ENCODE measurements around the gene TYW5.

The TYW5 gene

DNA sequence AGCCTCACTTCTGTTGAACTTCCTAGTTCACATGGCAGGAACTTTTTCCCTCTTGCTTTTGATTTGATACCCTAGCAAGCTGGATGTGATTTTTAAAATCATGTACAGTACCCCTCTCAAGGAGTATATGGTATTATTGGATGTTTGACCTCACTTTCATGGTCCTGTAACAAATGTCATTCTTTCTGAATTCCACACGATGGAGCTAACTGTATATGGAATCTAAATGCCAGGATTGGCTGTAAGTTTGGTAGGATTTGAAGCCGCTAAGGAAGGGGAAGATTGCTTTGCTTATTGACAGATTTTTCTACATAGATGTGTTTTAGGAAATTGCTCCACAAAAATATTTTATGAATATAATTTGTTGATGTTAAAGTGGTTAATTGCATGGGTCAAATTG, 18.4 kb upstream of the TYW5 start:
- DNase-seq (ENCODE audit: low spot score) = peak; percentile 59

DNA sequence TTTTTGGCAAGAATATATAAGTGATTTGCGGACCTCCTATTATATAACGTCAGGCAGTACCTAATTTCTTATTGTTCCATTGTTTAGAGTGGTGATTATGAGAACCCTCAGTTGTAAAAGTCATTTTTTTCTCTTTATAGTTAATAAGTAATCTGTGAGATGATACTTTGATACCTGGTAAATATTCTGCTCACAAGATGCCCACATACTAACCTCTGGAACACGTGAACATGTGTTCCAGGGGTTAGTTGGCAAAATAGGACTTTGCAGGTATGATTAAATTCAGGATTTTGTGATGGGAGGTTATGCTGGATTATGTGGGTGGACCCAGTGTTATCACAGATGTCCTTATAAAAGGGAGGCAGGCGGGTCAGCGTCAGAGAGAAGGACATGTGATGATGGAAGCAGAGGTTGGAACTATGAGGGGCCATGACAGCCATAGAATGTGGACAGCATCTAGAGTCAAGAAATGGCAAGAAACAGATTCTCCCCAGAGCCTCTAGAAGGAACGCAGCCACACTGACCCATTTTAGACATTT, 16.9 kb upstream of the TYW5 start:
- no peak for DNase-seq (ENCODE audit: low spot score)

DNA sequence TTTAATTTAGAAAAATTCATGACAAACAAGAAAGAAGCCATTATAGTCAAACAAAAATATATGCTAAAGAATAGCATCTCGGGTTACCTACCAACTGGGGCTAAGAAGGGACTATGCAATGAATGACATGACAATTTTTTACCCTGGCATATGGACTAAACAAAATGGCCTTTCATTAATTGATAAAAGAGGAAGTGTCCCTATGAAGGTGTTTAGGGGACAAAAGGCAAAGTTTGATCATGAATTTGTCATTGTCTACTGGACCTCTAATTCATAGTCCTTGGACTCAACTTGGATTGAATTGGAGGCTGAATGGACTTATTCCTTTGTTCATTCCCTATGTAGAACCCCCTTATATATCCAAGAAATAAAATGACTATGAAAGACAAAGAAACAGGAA, 12.8 kb upstream of the TYW5 start:
- DNase-seq (ENCODE audit: low spot score) = no peak

- no peak for DNase-seq (ENCODE audit: low spot score)
These were observed 11.7 kb upstream of the TYW5 start for GRCh38 chr2:199966976-199967375.

GRCh38 chr2:199966405-199966804, 11.1 kb upstream of the TYW5 start:
- no peak for DNase-seq (ENCODE audit: low spot score)

GRCh38 chr2:199962203-199962602, 6.9 kb upstream of the TYW5 start:
- DNase-seq (ENCODE audit: low spot score) = no peak

- DNase-seq (ENCODE audit: low spot score) = no peak
These were observed 2.7 kb upstream of the TYW5 start for GRCh38 chr2:199958014-199958413.

- no peak for DNase-seq (ENCODE audit: low spot score)
These were observed 730 bp upstream of the TYW5 start for GRCh38 chr2:199956062-199956380.

DNA sequence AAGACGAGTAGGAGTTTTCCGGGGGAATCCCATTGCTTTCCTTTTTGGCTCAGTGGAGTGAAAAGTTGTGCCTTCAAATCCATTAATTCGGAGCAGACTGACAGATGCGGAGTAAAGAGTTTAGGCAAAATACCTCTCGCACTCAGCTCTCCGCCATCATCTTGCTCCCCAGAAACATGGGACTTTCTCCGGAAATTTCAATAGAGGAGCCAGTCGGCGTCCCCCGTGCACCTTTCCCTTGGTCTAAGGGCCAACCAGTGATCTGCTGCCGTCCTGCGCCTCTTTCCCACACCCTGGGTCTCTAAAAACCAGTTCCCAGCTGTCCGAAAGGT, 318 bp downstream of the TYW5 start:
- DNase-seq (ENCODE audit: low spot score) = no peak

DNA sequence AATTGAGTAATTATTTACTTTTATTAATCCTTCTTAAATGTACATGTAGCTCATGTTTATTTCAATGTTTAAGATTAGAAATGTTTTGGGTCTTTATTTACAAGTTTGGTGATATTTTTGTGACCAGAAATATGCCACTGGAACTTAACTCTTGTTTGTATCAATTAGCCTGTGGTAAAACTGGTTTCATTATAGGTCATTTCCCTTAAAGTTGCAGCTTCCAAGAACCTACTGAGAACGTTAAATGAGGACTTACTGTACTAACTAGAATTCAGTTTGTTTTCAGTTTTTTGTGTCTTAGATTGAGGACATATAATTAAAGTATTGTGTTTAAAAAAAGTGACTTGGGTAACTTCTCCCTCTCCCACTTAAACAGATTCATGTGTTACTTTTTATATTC, 4.3 kb downstream of the TYW5 start:
- DNase-seq (ENCODE audit: low spot score) = no peak

DNA sequence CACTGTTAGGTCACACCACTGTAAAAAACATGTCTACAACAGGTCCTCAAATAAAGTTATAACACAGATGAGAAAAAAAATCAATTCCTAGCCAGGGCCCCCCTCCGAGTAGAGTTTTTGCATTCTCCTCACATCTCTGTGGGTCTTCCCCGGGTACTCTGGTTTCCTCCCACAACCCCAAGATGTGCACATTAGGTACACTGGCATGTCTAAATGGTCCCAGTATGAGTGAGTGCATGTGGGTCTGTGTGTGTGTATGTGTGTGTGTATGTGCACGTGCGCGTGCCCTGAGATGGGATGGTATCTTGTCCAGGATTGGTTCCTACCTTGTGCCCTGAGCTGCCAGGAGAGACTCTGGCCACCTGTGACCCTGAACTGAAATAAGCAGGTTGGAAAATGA, 4.9 kb downstream of the TYW5 start:
- no peak for DNase-seq (ENCODE audit: low spot score)

- no peak for DNase-seq (ENCODE audit: low spot score)
These were observed 8.5 kb downstream of the TYW5 start for GRCh38 chr2:199946836-199947235.

DNA sequence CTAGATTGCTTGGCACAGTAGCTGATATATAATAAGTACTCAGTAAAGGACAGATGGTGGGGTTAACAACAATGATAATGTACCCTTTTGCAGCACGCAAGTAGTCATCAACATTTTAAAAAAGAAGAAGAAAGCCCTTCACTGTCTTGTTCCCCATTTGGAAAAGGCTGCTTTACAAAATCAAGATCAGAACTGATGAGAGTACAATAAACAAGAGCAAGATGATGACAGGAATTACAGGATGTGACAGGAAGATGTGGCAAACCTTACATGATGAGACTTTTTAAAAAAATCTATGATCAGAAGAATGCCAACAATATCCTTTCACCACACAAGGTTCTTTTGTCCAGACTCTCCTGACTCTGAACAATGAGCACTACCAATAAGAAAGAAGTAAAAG, 9.1 kb downstream of the TYW5 start:
- no peak for DNase-seq (ENCODE audit: low spot score)

DNA sequence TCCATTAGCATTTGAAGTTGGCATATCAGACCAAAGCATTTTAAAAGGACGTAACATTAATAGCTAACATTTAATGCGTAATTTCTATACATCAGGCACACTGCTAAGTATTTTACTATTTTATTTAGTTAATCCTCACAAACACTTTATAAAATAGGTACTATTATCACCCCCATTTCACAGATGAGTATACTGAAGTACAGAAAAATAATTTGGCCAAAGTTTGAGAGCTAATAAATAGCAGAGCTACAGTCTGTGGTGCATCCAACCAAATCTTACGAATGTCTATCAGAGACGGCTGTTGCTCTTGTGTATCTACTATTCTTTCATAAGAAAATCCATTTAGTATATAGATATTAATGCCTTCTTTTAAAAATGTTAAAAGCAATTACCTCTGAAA, 11.9 kb downstream of the TYW5 start:
- no peak for DNase-seq (ENCODE audit: low spot score)

GRCh38 chr2:199940373-199940772, 14.9 kb downstream of the TYW5 start:
- peak; percentile 19 for DNase-seq (ENCODE audit: low spot score)

DNA sequence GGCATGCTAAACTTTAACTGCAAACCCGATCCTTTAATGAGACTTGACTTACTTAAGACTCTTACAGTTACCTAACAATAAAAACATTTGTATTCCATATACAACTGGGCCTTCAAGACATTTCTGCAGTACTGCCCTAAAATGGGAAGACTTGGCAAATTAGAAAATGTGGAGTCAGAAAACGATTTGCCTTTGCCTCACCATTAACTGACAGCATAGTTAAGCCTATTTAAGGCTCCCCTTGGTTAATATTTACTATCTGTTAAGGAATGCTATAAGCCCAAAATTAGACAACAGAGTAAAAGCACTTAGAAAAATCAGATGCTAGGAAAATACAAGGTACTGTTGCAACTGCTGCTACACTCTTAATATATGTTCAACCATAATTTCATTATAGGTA, 18.7 kb downstream of the TYW5 start:
- no peak for DNase-seq (ENCODE audit: low spot score)

- no peak for DNase-seq (ENCODE audit: low spot score)
These were observed 21.8 kb downstream of the TYW5 start for GRCh38 chr2:199933466-199933865.

- DNase-seq (ENCODE audit: low spot score) = peak; percentile 48
These were observed 22.9 kb downstream of the TYW5 start for GRCh38 chr2:199932312-199932855.

- no peak for DNase-seq (ENCODE audit: low spot score)
These were observed 26.0 kb downstream of the TYW5 start for GRCh38 chr2:199929262-199929661.

DNA sequence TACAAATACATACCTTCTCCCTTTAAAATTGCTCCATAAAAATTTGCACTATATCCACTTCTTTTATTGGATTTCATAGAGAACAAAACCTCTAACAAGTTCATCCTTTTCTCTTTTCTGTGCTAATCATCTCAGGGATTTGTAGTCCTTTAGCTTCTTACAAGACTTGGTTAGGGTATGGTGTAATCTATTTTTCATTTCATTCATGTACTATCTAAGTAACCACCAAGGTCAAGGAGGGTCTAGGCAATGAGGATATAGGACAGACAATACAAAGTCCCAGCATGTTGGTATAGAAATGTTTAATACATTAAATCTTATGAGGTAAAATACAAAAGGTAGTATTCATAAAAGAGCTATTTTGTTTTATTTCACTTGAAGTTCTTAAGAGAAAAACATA, 26.7 kb downstream of the TYW5 start:
- no peak for DNase-seq (ENCODE audit: low spot score)

DNA sequence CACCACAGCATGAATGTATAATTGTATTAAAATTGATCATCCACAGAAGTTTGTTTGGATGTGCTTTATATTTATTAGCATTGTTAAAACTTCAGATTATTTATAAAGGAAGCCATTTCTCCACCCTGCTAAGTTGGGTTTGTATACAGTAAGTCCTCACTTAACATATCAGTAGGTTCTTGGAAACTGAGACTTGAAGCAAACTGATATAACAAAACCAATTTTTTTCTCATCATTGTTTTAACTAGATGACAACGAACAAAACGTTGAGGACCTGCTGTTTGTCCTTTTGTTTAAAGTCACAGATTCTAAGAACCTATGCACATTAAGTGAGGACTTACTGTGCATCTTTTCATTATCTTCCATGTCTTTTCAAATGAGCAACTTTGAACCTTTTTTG, 27.1 kb downstream of the TYW5 start:
- DNase-seq (ENCODE audit: low spot score) = no peak

GRCh38 chr2:199926806-199927205, 28.5 kb downstream of the TYW5 start:
- DNase-seq (ENCODE audit: low spot score) = no peak

DNA sequence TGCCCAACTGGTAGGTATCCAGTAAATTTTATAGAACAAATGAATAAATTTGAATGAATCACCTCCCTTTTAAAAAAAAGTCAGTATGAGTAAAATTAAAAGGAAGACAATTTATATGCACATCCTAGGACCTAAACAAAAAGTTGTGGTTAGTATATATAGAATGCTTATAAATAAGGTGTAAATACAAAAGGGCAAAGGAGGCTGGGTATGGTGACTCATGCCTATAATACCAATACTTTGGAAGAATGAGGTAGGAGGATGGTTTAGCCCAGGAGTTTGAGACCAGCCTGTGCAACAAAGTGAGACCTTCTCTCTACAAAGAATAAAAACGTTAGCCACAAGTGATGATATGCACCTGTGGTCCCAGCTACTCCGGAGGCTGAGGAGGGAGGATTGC, 31.4 kb downstream of the TYW5 start:
- no peak for DNase-seq (ENCODE audit: low spot score)

GRCh38 chr2:199922856-199923255, 32.4 kb downstream of the TYW5 start:
- no peak for DNase-seq (ENCODE audit: low spot score)

- DNase-seq (ENCODE audit: low spot score) = no peak
These were observed 38.3 kb downstream of the TYW5 start for GRCh38 chr2:199916980-199917379.

All from cerebellar cortex (tissue), 1 donor.